SH-SY5Y (cell line): ENCODE data around the gene NARF.

Source experiments
- GATA2 ChIP-seq: IDR thresholded peaks from 2 replicates; pipeline ENCODE4 v1.6.1; 2011; ENCODE audit warnings: mild to moderate bottlenecking, low read depth, low read length
- GATA3 ChIP-seq: IDR thresholded peaks from 2 replicates; pipeline ENCODE4 v1.6.1; 2011; ENCODE audit warnings: low read depth, mild to moderate bottlenecking, low read length, moderate library complexity

DNA sequence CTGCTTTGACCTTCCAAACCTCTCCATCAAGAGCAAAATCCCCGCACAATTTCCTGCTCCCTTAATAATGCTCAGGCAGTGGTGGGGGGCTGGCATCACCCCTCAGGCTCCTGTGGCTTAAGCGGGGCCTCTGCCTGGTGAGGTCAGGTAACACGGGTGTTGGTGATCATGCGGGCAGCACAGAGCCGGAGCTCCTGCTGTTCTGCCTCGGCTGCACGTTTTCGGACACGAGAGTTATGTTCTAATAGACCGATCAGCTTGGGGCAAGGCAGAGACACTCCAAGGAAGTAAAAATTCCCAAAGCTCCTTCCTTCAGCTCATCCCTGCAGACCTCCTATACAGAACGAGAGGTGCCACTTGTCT is 6.0 kb downstream of the NARF start:
- no peak for TF ChIP-seq GATA3
- no peak for TF ChIP-seq GATA2
